Pancreas (tissue), 10 donors: ENCODE measurements around the gene SHB. TPM values are rescaled to one million over a fixed set of nuclear protein-coding genes. Genes with fewer than 3 reads are reported as not detected.

Experiments used
- ATAC-seq, 4 donors: fragments of 200-7000 bp; cut with Tn5 transposase; one replicate each; pipeline versions ENCODE4 v1.8.0 to v1.9.1; 2020; ENCODE audit warnings: mild to moderate bottlenecking in 4 of 4, moderate library complexity in 4 of 4
- DNase-seq, 6 donors: peaks; one replicate each; pipeline ENCODE4 v3.0.0-alpha.2; 2020
- FAIRE-seq: peaks from 2 replicates; lab custom pipeline; 2012; peaks lifted over from hg19 to GRCh38; lab: Jason Lieb, UNC
- H3K27ac ChIP-seq, 4 donors: fragments of 200-600 bp; sonication (generic); 1 replicate in 3 of 4; 2 replicates in 1 of 4; pipeline versions ENCODE4 v1.5.0 to v1.8.0; 2020
- H3K27me3 ChIP-seq, 4 donors: fragments of 200-600 bp; one replicate each; pipeline ENCODE4 v1.8.0; 2021
- H3K36me3 ChIP-seq, 3 donors: fragments of 200-600 bp; sonication (generic) in 1 of 3; one replicate each; pipeline versions ENCODE4 v1.5.0 to v1.8.0; 2020 to 2021
- H3K4me1 ChIP-seq, 3 donors: fragments of 200-600 bp; one replicate each; pipeline ENCODE4 v1.8.0; 2021
- H3K4me3 ChIP-seq, 4 donors: fragments of 200-600 bp; sonication (generic) in 2 of 4; one replicate each; pipeline versions ENCODE4 v1.5.0 to v1.8.0; 2020 to 2021
- H3K9me3 ChIP-seq, 4 donors: fragments of 200-600 bp; one replicate each; pipeline ENCODE4 v1.8.0; 2021
- WGBS, 2 donors: extraction: QIAGEN DNeasy Blood & Tissue Kit; methylation state at CpG; one replicate each; pipeline ENCODE4 v1.1.7; 2013; 5-methylcytosine and 5-hydroxymethylcytosine counted together
- intact Hi-C, 3 donors: fragments of 100-400 bp; cut with DNase I; formaldehyde crosslinking; loops; one replicate each; pipeline versions ENCODE4 v1.11.1 to v1.14.2; 2022
- polyA plus RNA-seq, 2 donors: library from polyadenylated mRNA; stranded (reverse); fragments of 200-250 nt; gene quantifications; one replicate each; pipeline ENCODE4 v1.2.3, GENCODE V29; 2013
- total RNA-seq, 6 donors: library from RNA; stranded (reverse); fragmentation: NEBNext Ultra II Directional in 4 of 6; extraction: Animal tissue kit (Norgen Biotek cat#: 25700) in 4 of 6; gene quantifications; one replicate each; pipeline versions ENCODE4 v1.2.1 to v1.2.4, GENCODE V29; 2021 to 2023
- TF ChIP-seq, protein P1 (sequence below), 4 donors: fragments of 200-600 bp; sonication (generic) in 3 of 4; IDR thresholded peaks; one replicate each; pipeline versions ENCODE4 v1.5.0 to v1.8.0; 2021; ENCODE audit warnings: antibody characterized with exemption in 4 of 4
- donor health status: healthy with polysubstance abuse.
- donor health status: DM: no; HTN: no; CAD: no; lungs with moderate emphysema.
- donor health status: DM: no; HTN: no; CAD: no.
- donor health status: control.
- donor health status: control.
- donor health status: Bipolar disorder and iron deficiency.
- donor health status: DM: yes; HTN: yes; CAD: no.
- donor health status: DM: no; HTN: no; CAD: no.
- donor health status: DM: no; HTN: no; CAD: no.
- donor health status: DM: yes; HTN: yes; CAD: no.

The SHB gene
- total and polyA plus RNA-seq, 8 donors = 11.5 to 24.2 (median 19.2) TPM

DNA sequence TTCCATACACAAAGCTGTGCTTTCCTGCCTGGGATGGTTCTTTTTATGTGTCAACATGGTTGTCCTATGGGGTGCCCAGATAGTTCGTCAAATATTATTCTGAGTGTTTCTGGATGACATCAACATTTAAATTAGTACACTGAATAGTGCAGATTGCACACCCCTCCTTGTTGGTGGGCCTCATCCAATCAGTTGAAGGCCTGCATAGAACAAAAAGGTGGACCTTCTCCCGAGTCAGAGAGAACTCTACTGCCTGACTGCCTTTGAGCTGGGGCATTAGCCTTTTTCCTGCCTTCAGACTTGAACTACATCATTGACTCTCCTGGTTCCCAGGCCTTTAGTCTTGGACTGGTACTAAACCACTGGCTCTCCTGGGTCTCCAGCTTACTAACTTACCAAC lies 80.4 kb downstream of the SHB start:
- Histone ChIP-seq H3K36me3 (peaks cover 0 to 9% (median 0%) of the 10 kb centered on the region in 3 donors), H3K27me3 (no peaks in the 10 kb centered on the region), H3K4me3 (no peak overlapping the region), H3K27ac (peak overlapping the region in 1 of 4 donors; percentile 33), H3K9me3 (no peaks in the 10 kb centered on the region), H3K4me1 (peaks cover 11 to 17% (median 14%) of the 10 kb centered on the region in 3 donors)
- FAIRE-seq (no peak), DNase-seq (peak in 1 of 6 donors; percentile 8), ATAC-seq (no peak)
- TF ChIP-seq, protein P1, sequence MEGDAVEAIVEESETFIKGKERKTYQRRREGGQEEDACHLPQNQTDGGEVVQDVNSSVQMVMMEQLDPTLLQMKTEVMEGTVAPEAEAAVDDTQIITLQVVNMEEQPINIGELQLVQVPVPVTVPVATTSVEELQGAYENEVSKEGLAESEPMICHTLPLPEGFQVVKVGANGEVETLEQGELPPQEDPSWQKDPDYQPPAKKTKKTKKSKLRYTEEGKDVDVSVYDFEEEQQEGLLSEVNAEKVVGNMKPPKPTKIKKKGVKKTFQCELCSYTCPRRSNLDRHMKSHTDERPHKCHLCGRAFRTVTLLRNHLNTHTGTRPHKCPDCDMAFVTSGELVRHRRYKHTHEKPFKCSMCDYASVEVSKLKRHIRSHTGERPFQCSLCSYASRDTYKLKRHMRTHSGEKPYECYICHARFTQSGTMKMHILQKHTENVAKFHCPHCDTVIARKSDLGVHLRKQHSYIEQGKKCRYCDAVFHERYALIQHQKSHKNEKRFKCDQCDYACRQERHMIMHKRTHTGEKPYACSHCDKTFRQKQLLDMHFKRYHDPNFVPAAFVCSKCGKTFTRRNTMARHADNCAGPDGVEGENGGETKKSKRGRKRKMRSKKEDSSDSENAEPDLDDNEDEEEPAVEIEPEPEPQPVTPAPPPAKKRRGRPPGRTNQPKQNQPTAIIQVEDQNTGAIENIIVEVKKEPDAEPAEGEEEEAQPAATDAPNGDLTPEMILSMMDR (IDR thresholded peaks at IDR 0.05) = no peak
- WGBS, 2 donors = 66 to 76% methylated on average over 2 of the region's 2 CpGs
- intact Hi-C loops = no loop called here

DNA sequence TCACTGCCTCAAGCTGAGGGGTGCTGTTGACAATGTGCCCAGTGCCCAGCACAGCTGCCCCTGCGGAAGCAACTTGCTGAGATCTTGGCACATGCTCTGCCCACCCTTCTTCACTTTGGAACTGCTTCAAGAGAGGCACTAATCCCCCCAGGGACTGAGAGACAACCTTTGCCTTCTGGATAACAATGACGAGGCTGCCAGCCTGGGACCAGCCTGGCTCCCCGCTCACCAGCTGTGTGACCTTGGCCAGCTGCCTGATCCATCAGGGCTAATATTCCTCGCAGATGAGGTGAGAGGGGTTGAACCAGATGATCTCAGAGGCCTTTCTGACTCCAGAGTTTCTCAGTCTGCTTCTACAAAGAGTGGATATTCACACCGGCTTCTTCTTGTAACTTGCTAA lies 81.0 kb downstream of the SHB start:
- TF ChIP-seq, protein P1 (IDR thresholded peaks at IDR 0.05) = no peak
- 20 to 25% methylated on average over 5 of the region's 5 CpGs for WGBS, 2 donors
- DNase-seq (peak; percentile 70 to 88 (median 80)), FAIRE-seq (no peak), ATAC-seq (peak; percentile 80 to 84 (median 83))
- peaks cover 11 to 15% (median 14%) of the 10 kb centered on the region in 3 donors for H3K4me1 ChIP-seq
- H3K9me3 ChIP-seq = no peaks in the 10 kb centered on the region
- no peak overlapping the region for H3K4me3 ChIP-seq
- H3K36me3 ChIP-seq = peaks cover 0 to 9% (median 0%) of the 10 kb centered on the region in 3 donors
- H3K27ac ChIP-seq = peak overlapping the region; percentile 33 to 61 (median 43)
- no peaks in the 10 kb centered on the region for H3K27me3 ChIP-seq
- intact Hi-C loops = no loop called here

DNA sequence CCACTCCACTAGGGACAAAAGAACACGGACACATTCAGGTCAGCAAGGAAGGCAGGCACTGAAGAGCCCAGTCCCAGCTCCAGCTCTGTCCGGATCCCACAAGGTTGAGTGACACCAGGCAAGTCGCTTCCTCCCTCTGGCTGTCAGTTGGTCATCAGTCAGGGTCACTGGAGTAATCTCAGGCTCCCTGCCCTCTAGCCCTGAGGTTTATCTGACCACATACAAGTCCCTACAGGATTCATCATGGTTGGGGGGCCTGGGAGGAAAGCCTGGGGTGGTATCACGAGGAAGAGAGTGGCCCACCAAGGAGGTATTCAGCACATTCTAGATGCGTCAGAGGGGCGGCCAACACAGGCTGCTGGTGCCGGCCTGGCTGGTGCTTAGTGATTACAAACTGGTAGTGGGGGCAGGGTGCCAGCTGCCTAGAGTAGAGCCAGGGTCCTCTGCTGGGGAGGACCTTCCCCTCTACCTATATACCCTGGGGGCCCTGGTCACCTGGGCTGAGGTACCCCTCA lies 81.5 kb downstream of the SHB start:
- FAIRE-seq (no peak), DNase-seq (peak; percentile 46 to 82 (median 62)), ATAC-seq (peak; percentile 60 to 73 (median 68))
- Histone ChIP-seq H3K4me1 (peaks cover 11 to 15% (median 14%) of the 10 kb centered on the region in 3 donors), H3K27ac (peak overlapping the region; percentile 33 to 61 (median 43)), H3K9me3 (no peaks in the 10 kb centered on the region), H3K4me3 (no peak overlapping the region), H3K36me3 (peaks cover 0 to 9% (median 0%) of the 10 kb centered on the region in 3 donors), H3K27me3 (no peaks in the 10 kb centered on the region)
- WGBS, 2 donors = 42 to 50% methylated on average over 7 of the region's 7 CpGs
- intact Hi-C loops = no loop called here
- TF ChIP-seq, protein P1 (IDR thresholded peaks at IDR 0.05) = no peak

DNA sequence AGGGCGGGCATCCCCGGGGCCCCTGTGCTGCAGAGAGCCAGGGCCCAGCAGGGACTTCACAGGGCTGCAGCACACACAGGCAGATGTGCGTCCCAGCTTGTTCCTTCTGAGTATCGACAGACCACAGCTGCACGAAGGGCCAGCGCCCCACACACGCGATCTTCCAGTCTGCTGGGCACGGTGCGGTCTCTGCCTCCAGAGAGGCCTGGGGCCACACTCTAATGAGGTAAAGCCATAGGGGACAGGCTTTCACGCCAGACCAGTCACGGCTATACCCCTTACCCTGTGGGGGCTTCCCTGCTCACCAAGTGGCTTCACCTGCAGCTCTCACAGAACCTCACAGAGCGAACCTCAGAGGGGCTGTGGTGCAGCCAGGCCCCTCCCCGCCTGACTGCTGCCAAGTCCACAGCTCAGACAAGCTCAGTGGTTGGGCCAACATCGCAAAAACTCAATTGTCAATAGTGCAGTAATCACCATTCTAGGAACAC lies 82.2 kb downstream of the SHB start:
- Histone ChIP-seq H3K9me3 (no peaks in the 10 kb centered on the region), H3K27ac (no peak overlapping the region), H3K4me1 (peaks cover 11 to 15% (median 14%) of the 10 kb centered on the region in 3 donors), H3K27me3 (no peaks in the 10 kb centered on the region), H3K36me3 (peaks cover 0 to 9% (median 0%) of the 10 kb centered on the region in 3 donors), H3K4me3 (no peak overlapping the region)
- FAIRE-seq (no peak), ATAC-seq (no peak), DNase-seq (peak in 2 of 6 donors; percentile 51 to 58)
- TF ChIP-seq, protein P1 (IDR thresholded peaks at IDR 0.05) = no peak
- intact Hi-C loops = no loop called here
- WGBS, 2 donors = 92 to 94% methylated on average over 15 of the region's 15 CpGs

DNA sequence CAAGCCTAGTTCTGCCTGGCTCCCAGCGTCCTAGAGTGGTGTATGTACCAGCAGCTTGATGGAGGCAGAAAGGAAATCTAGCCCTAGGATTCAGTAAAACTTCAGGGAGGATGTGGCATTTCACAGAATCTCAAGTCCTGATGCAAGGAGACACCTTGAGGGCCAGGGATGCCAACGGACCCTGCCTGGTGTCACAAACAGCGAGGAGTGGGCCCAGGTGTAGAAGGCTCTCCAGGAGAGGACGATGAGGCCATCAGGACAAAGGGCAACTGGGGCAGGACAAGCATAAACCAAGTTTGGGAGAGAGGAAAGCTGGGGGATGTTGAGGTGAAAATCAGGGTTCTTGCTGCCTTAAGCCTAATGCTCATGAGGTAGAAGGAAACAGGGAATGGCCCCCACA lies 83.0 kb downstream of the SHB start:
- FAIRE-seq = no peak
- Histone ChIP-seq H3K27ac (no peak overlapping the region), H3K4me3 (no peak overlapping the region), H3K4me1 (peaks cover 11 to 15% (median 14%) of the 10 kb centered on the region in 3 donors), H3K36me3 (peaks cover 0 to 9% (median 0%) of the 10 kb centered on the region in 3 donors), H3K9me3 (no peaks in the 10 kb centered on the region), H3K27me3 (no peaks in the 10 kb centered on the region)
- intact Hi-C loops = no loop called here
- WGBS, 2 donors = 92 to 96% methylated on average over 4 of the region's 4 CpGs
- no peak for ATAC-seq
- DNase-seq = peak in 2 of 6 donors; percentile 15 to 37
- TF ChIP-seq, protein P1 (IDR thresholded peaks at IDR 0.05) = no peak
